Karpas-422 (cell line): Measurements from ENCODE around the gene RBM20. TPM values are rescaled to one million over a fixed set of nuclear protein-coding genes. Genes with fewer than 3 reads are reported as not detected.

ENCODE experiments used
- DNase-seq: peaks from one replicate; pipeline ENCODE4 v3.0.0-alpha.2; 2015
- H2AFZ ChIP-seq: fragments of 200-600 bp; sonication (generic); 2 replicates; pipeline ENCODE4 v1.6.1; 2014; ENCODE audit warnings: antibody characterized with exemption, low read length, mixed read lengths
- H3K27ac ChIP-seq: fragments of 200-600 bp; sonication (generic); 2 replicates; pipeline ENCODE4 v1.5.1; 2014; ENCODE audit warnings: mild to moderate bottlenecking, low read length, moderate library complexity
- H3K27me3 ChIP-seq: fragments of 200-600 bp; sonication (generic); 2 replicates; pipeline ENCODE4 v1.6.1; 2014; ENCODE audit warnings: low read length, mixed read lengths
- H3K36me3 ChIP-seq: fragments of 200-600 bp; sonication (generic); 2 replicates; pipeline ENCODE4 v1.6.1; 2014; ENCODE audit warnings: low read length, mixed read lengths; ENCODE audit not compliant: insufficient read depth
- H3K4me1 ChIP-seq: fragments of 200-600 bp; sonication (generic); 2 replicates; pipeline ENCODE4 v1.6.1; 2014; ENCODE audit warnings: mild to moderate bottlenecking, low read length, mixed read lengths
- H3K4me2 ChIP-seq: fragments of 200-600 bp; sonication (generic); 2 replicates; pipeline ENCODE4 v1.6.1; 2014; ENCODE audit warnings: low read length, low read depth, mild to moderate bottlenecking; ENCODE audit not compliant: poor library complexity, severe bottlenecking
- H3K4me3 ChIP-seq: fragments of 200-600 bp; sonication (generic); 2 replicates; pipeline ENCODE4 v1.5.1; 2014; ENCODE audit warnings: mild to moderate bottlenecking, antibody characterized with exemption, low read length, mixed read lengths
- H3K79me2 ChIP-seq: fragments of 200-600 bp; sonication (generic); 2 replicates; pipeline ENCODE4 v1.6.1; 2014; ENCODE audit warnings: mild to moderate bottlenecking, low read length, mixed read lengths
- H3K9ac ChIP-seq: fragments of 200-600 bp; sonication (generic); 2 replicates; pipeline ENCODE4 v1.6.0; 2014; ENCODE audit warnings: low read length
- H3K9me2 ChIP-seq: fragments of 200-600 bp; sonication (generic), shearing (Covaris generic); replicated peaks from 2 replicates; pipeline ENCODE4 v1.6.0; 2014; ENCODE audit warnings: mild to moderate bottlenecking, low read length, moderate library complexity; ENCODE audit not compliant: insufficient read depth
- H3K9me3 ChIP-seq: fragments of 300-700, 200-600 bp; sonication (generic); 2 replicates; pipeline ENCODE4 v1.6.1; 2014; ENCODE audit warnings: low read length, mixed read lengths
- H4K20me1 ChIP-seq: fragments of 200-600 bp; sonication (generic); 2 replicates; pipeline ENCODE4 v1.6.1; 2014; ENCODE audit warnings: mild to moderate bottlenecking, antibody characterized with exemption, low read length, low read depth; ENCODE audit not compliant: insufficient read depth
- total RNA-seq: library from RNA; depleted of rRNA; stranded (reverse); fragments of >200 nt; shearing (Covaris generic); gene quantifications from 2 replicates; pipeline ENCODE4 v1.2.3, GENCODE V29; 2014; ENCODE audit warnings: low replicate concordance

RBM20 gene
- total RNA-seq, 1 experiment from 2014 or later, result not detected

DNA sequence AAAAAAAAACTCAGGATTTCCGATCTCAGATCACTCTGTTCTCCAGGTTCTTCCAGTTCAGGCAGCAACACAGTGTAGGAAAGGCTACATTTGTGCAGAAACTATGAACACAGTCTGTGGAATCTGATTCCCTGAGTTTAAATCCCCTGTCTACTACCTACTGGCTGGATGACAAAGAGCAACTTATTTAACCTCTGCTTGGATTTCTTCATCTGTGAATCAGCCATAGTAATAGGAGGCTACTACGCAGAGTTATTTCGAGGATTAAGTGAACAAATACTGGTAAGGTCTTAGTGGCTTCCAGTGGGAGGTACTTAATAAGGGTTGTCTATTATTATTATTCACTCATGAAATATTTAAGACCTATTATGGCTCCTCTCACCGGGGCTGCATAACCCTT lies 183.3 kb downstream of the RBM20 start:
- Histone ChIP-seq H3K27me3 (no peaks in the 10 kb centered on the region), H3K9ac (no peak overlapping the region), H3K9me2 (no peaks in the 10 kb centered on the region), H3K4me3 (no peak overlapping the region), H4K20me1 (no peaks in the 10 kb centered on the region), H3K27ac (no peak overlapping the region), H3K9me3 (no peaks in the 10 kb centered on the region), H3K79me2 (no peaks in the 10 kb centered on the region), H3K4me2 (no peak overlapping the region), H3K4me1 (no peaks in the 10 kb centered on the region), H2AFZ (no peak overlapping the region), H3K36me3 (no peaks in the 10 kb centered on the region)
- no peak for DNase-seq

DNA sequence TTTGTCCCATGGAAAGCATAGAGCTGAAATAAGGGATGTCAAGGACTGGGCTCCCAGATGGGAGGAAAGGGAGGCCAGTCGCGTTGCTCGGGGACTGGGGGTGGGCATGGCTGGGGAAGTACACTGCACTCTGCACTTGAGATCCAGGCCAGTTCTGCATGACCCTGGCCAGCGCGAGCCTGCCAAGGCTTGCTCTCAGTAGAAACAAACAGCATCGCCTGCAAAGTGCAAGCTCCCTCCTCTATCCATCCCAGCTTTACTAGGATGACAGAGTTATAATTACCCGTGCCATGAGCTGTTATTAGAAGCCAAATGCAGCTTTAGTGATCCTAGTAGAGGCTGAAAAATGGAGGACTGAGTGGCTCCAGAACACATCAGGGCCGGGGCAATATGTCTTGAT lies 183.7 kb downstream of the RBM20 start:
- Histone ChIP-seq H4K20me1 (no peaks in the 10 kb centered on the region), H3K27me3 (no peaks in the 10 kb centered on the region), H2AFZ (no peak overlapping the region), H3K4me1 (no peaks in the 10 kb centered on the region), H3K9me3 (no peaks in the 10 kb centered on the region), H3K4me3 (no peak overlapping the region), H3K79me2 (no peaks in the 10 kb centered on the region), H3K9me2 (no peaks in the 10 kb centered on the region), H3K9ac (no peak overlapping the region), H3K36me3 (no peaks in the 10 kb centered on the region), H3K27ac (no peak overlapping the region), H3K4me2 (no peak overlapping the region)
- no peak for DNase-seq

DNA sequence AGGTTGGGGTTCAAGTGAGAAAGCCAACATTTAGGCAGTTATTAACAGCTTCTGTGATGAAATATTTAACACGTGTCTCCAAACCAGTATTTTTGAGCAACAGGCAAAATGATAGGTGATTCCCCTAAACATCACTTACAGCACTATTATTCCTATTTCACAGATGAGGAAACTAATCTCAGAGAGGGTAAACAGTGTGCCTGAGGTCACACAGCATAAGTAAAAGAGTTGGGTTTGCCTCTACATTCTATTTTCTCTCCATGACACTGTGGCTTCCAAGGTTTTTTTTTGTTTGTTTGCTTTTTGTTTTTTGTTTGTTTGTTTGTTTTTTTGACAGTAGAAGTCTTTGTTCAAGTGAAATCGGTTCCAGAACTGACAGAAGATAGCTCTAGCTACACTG lies 184.4 kb downstream of the RBM20 start:
- Histone ChIP-seq H3K4me2 (no peak overlapping the region), H3K4me3 (no peak overlapping the region), H4K20me1 (no peaks in the 10 kb centered on the region), H3K27me3 (no peaks in the 10 kb centered on the region), H3K79me2 (no peaks in the 10 kb centered on the region), H3K4me1 (no peaks in the 10 kb centered on the region), H3K9me2 (no peaks in the 10 kb centered on the region), H2AFZ (no peak overlapping the region), H3K9ac (no peak overlapping the region), H3K36me3 (no peaks in the 10 kb centered on the region), H3K9me3 (no peaks in the 10 kb centered on the region), H3K27ac (no peak overlapping the region)
- no peak for DNase-seq

DNA sequence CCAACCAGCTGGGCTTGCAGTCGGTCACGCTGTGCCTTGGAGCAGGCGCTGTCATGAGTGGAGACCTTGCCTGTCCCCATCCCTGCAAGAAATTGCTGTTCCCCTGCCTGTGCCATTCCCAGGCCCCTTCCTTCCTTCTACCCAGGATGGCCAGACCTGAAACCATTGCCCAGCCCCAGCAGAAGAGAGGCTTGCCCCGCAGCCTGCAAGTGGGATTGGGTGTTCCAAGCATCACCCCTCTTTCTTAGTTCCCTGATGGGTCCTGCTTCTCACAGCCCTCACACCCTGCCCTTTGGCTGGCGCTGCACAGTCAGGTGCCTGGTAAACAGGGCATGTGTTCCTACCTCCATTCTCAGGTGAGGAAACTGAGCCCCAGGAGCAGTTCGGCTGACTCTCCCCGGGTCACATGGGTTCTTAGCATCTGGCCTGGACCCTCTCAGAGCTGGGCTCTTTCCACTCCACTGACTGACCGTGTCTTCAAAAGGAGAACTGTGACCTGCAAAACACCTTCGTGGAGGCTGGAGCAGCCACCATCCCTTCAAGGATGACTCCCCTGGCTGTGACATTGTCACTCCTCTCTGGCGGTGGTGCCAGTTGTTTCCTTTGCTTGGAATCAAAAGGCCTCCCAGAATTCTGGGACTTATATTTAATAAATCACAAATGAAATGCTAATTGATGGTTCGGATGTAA lies 185.7 kb downstream of the RBM20 start:
- Histone ChIP-seq H3K4me3 (no peak overlapping the region), H3K27ac (no peak overlapping the region), H2AFZ (no peak overlapping the region), H3K27me3 (no peaks in the 10 kb centered on the region), H3K4me2 (no peak overlapping the region), H3K79me2 (no peaks in the 10 kb centered on the region), H3K4me1 (no peaks in the 10 kb centered on the region), H3K9ac (no peak overlapping the region), H3K36me3 (no peaks in the 10 kb centered on the region), H4K20me1 (no peaks in the 10 kb centered on the region), H3K9me2 (no peaks in the 10 kb centered on the region), H3K9me3 (no peaks in the 10 kb centered on the region)
- DNase-seq, result no peak

GRCh38 chr10:110833234-110833940 lies 189.3 kb downstream of the RBM20 start:
- no peak overlapping the region for H2AFZ ChIP-seq
- DNase-seq, result no peak
- no peak overlapping the region for H3K4me3 ChIP-seq
- no peaks in the 10 kb centered on the region for H3K79me2 ChIP-seq
- no peaks in the 10 kb centered on the region for H3K36me3 ChIP-seq
- no peaks in the 10 kb centered on the region for H3K9me3 ChIP-seq
- no peaks in the 10 kb centered on the region for H3K4me1 ChIP-seq
- no peaks in the 10 kb centered on the region for H4K20me1 ChIP-seq
- H3K9me2 ChIP-seq, result no peaks in the 10 kb centered on the region
- H3K27ac ChIP-seq, result no peak overlapping the region
- no peak overlapping the region for H3K9ac ChIP-seq
- H3K4me2 ChIP-seq, result no peak overlapping the region
- H3K27me3 ChIP-seq, result no peaks in the 10 kb centered on the region

DNA sequence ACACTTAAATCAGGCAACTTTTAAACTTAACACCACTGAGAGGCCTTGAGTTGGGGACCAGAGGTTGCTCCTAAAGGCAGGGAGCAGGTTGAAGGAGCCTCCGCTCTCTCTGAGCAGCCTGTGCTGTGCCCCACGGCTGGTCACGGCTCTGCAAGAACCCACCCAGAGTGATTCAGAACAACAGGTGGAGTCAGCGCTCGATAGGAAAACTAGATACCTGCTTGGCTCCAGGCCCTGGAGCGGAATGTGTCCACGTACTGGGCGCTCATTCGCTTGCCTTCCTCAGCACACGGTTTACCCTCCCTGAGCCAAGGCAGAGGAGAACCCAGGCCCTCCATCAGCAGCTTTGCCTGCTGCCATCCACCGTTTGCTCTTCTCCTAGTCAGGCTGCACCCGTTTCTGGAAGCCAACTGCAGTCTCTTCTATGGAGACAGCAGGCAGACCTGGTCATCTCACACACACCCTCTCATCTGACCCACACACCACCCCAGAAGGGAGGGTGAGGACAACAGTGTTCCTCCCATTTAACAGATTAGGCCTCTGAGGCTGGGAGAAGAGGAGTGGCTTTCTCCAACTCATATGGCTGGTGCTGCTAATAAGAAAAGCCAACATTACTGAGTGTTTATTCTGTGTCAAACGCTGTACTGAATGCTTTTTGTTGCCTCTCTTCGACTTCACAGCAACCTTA lies 189.9 kb downstream of the RBM20 start:
- no peak for DNase-seq
- Histone ChIP-seq H3K27me3 (no peaks in the 10 kb centered on the region), H3K79me2 (no peaks in the 10 kb centered on the region), H3K9ac (no peak overlapping the region), H4K20me1 (no peaks in the 10 kb centered on the region), H3K9me3 (no peaks in the 10 kb centered on the region), H3K4me2 (no peak overlapping the region), H3K9me2 (no peaks in the 10 kb centered on the region), H2AFZ (no peak overlapping the region), H3K4me1 (no peaks in the 10 kb centered on the region), H3K4me3 (no peak overlapping the region), H3K27ac (no peak overlapping the region), H3K36me3 (no peaks in the 10 kb centered on the region)

DNA sequence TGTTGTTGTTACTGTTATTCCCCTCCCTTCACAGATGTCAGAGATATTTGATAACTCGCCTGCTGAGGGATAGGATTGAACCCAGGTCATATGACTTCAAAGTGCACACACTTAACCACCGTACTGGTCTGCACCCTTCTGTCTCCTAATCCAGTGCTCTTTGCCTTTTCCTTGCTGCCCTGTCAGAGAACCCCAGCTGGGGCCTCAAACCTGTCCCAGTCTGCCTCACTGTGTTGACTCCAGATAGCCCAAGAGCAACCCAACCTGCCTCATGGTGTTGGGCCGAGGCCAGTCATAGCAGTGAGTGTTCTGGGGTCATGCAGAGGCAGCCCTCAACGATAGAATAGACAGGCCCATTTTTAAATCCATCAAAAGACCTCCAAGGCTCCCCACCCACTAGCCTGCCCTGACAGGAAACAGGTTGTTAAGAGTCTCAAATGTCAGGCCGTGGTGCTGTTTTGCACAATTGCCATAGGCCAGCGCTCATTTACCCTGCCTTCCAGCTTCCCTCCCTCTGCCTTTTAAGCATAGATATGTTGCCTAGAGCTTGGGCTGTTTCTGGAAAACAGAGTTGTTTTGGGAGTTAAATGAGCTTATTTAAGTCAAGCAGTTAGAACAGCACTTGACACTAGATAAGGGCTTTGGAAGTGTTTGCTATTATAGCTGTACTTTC lies 190.6 kb downstream of the RBM20 start:
- H3K79me2 ChIP-seq, result no peaks in the 10 kb centered on the region
- H3K9me2 ChIP-seq, result no peaks in the 10 kb centered on the region
- H3K9me3 ChIP-seq, result no peaks in the 10 kb centered on the region
- H3K36me3 ChIP-seq, result no peaks in the 10 kb centered on the region
- no peak overlapping the region for H3K4me3 ChIP-seq
- no peaks in the 10 kb centered on the region for H3K4me1 ChIP-seq
- H2AFZ ChIP-seq, result no peak overlapping the region
- H3K4me2 ChIP-seq, result no peak overlapping the region
- no peak overlapping the region for H3K9ac ChIP-seq
- no peak overlapping the region for H3K27ac ChIP-seq
- H4K20me1 ChIP-seq, result no peaks in the 10 kb centered on the region
- no peaks in the 10 kb centered on the region for H3K27me3 ChIP-seq
- DNase-seq, result no peak

- no peak overlapping the region for H2AFZ ChIP-seq
Observed at GRCh38 chr10:110835841-110836240, 191.7 kb downstream of the RBM20 start.

More at GRCh38 chr10:110835841-110836240, 191.7 kb downstream of the RBM20 start:
- H3K79me2 ChIP-seq, result no peaks in the 10 kb centered on the region
- no peaks in the 10 kb centered on the region for H3K9me3 ChIP-seq
- no peak overlapping the region for H3K9ac ChIP-seq
- H3K27ac ChIP-seq, result no peak overlapping the region
- H3K9me2 ChIP-seq, result no peaks in the 10 kb centered on the region
- no peaks in the 10 kb centered on the region for H3K27me3 ChIP-seq
- H3K4me3 ChIP-seq, result no peak overlapping the region
- H3K36me3 ChIP-seq, result no peaks in the 10 kb centered on the region
- no peak for DNase-seq
- H3K4me1 ChIP-seq, result no peaks in the 10 kb centered on the region
- no peaks in the 10 kb centered on the region for H4K20me1 ChIP-seq
- no peak overlapping the region for H3K4me2 ChIP-seq
